Superior temporal gyrus (tissue), 1 donor: ENCODE results near the gene BAD.
"Not testable (repeated sequence)": the region's sequence is repeated elsewhere in the genome, so short reads cannot be mapped to it uniquely, and the experiment has no call there.

ENCODE experiments used
- DNase-seq: peaks from one replicate; pipeline ENCODE4 v3.0.0-alpha.2; 2016; ENCODE audit errors: extremely low spot score

BAD gene

GRCh38 chr11:64284048-64284961 lies at the start of gene BAD:
Gene BAD (minus strand): TSS chr11:64284665. CDS start chr11:64284368, 297 bp downstream.
- peak; percentile 96 for DNase-seq

- no peak for DNase-seq
Measured at GRCh38 chr11:64333556-64333955, 49.1 kb upstream of the BAD start.

GRCh38 chr11:64331569-64332371 lies 47.3 kb upstream of the BAD start:
- DNase-seq, result no peak

- DNase-seq, result no peak
Measured at GRCh38 chr11:64330888-64331287, 46.4 kb upstream of the BAD start.

GRCh38 chr11:64327993-64328392 lies 43.5 kb upstream of the BAD start:
- no peak for DNase-seq

- DNase-seq, result no peak
Measured at GRCh38 chr11:64327375-64327774, 42.9 kb upstream of the BAD start.

GRCh38 chr11:64324692-64325469 lies 40.4 kb upstream of the BAD start:
- DNase-seq, result no peak

- not testable (repeated sequence) for DNase-seq
Measured at GRCh38 chr11:64323984-64324383, 39.5 kb upstream of the BAD start.

GRCh38 chr11:64323373-64323772 lies 38.9 kb upstream of the BAD start:
- DNase-seq, result no peak

- no peak for DNase-seq
Measured at GRCh38 chr11:64322925-64323260, 38.4 kb upstream of the BAD start.

- DNase-seq, result no peak
Measured at GRCh38 chr11:64321533-64321932, 37.1 kb upstream of the BAD start.

GRCh38 chr11:64321026-64321425 lies 36.6 kb upstream of the BAD start:
- DNase-seq, result no peak

GRCh38 chr11:64320556-64320955 lies 36.1 kb upstream of the BAD start:
- DNase-seq, result no peak

- no peak for DNase-seq
Measured at GRCh38 chr11:64318766-64319761, 34.6 kb upstream of the BAD start.

GRCh38 chr11:64317961-64318765 lies 33.7 kb upstream of the BAD start, which contains the start of gene PRDX5:
Gene PRDX5 (plus strand): TSS chr11:64318121. CDS start chr11:64318216, 95 bp downstream.
- peak; percentile 98 for DNase-seq

GRCh38 chr11:64317325-64317960 lies 33.0 kb upstream of the BAD start, which contains the start of gene TRMT112:
Gene TRMT112 (minus strand): TSS chr11:64317559. CDS start chr11:64317526, 33 bp downstream.
- DNase-seq, result peak; percentile 99

GRCh38 chr11:64316672-64317324 lies 32.3 kb upstream of the BAD start:
- no peak for DNase-seq

GRCh38 chr11:64315667-64316526 lies 31.4 kb upstream of the BAD start:
- not testable (repeated sequence) for DNase-seq
